Psoas muscle (tissue), 8 donors: Measurements from ENCODE around the gene SLC25A20. TPM values are rescaled to one million over a fixed set of nuclear protein-coding genes. Genes with fewer than 3 reads are reported as not detected.

Experiments used
- ATAC-seq, 4 donors: fragments of 200-7000 bp; cut with Tn5 transposase; one replicate each; pipeline ENCODE4 v1.9.1; 2020; ENCODE audit warnings: moderate library complexity in 3 of 4, mild to moderate bottlenecking in 2 of 4
- DNase-seq, 2 donors: peaks; one replicate each; pipeline ENCODE4 v3.0.0-alpha.2; 2020
- H3K27ac ChIP-seq: fragments of 200-600 bp; one replicate; pipeline ENCODE4 v1.8.0; 2022
- H3K27me3 ChIP-seq, 3 donors: fragments of 200-600 bp in 1 of 3; one replicate each; pipeline versions ENCODE4 v1.6.1 to v1.8.0; 2013 to 2022; ENCODE audit warnings: low read length in 2 of 3, mild to moderate bottlenecking in 2 of 3, moderate library complexity in 1 of 3; ENCODE audit not compliant: insufficient read depth in 3 of 3
- H3K36me3 ChIP-seq, 2 donors: fragments of 200-600 bp in 1 of 2; one replicate each; pipeline versions ENCODE4 v1.6.1 to v1.8.0; 2013 to 2022; ENCODE audit warnings: low read depth in 1 of 2, mild to moderate bottlenecking in 1 of 2, moderate library complexity in 1 of 2; ENCODE audit not compliant: insufficient read depth in 1 of 2
- H3K4me1 ChIP-seq: fragments of 200-600 bp; one replicate; pipeline ENCODE4 v1.8.0; 2022
- H3K4me3 ChIP-seq: fragments of 200-600 bp; one replicate; pipeline ENCODE4 v1.8.0; 2022; ENCODE audit warnings: mild to moderate bottlenecking
- H3K9me3 ChIP-seq: fragments of 200-600 bp; one replicate; pipeline ENCODE4 v1.8.0; 2022
- CTCF ChIP-seq: fragments of 200-600 bp; IDR thresholded peaks from one replicate; pipeline ENCODE4 v1.8.0; 2022; ENCODE audit warnings: antibody characterized with exemption
- WGBS, 3 donors: extraction: QIAGEN DNeasy Blood & Tissue Kit; methylation state at CpG; one replicate each; pipeline versions ENCODE4 v1.1.6 to v1.1.7; 2013; 5-methylcytosine and 5-hydroxymethylcytosine counted together
- intact Hi-C, 2 donors: fragments of 100-400 bp; cut with DNase I; formaldehyde crosslinking; loops; one replicate each; pipeline versions ENCODE4 v1.11.0 to v1.14.2; 2022
- long read RNA-seq, 2 donors: library from polyadenylated mRNA; unstranded; transcript quantifications; one replicate each; pipeline ENCODE4 v2.0.0, GENCODE V29; 2021
- polyA plus RNA-seq, 3 donors: library from polyadenylated mRNA; stranded (reverse); fragments of 200-250 nt; gene quantifications; one replicate each; pipeline ENCODE4 v1.2.3, GENCODE V29; 2013
- total RNA-seq, 4 donors: library from RNA; stranded (reverse); fragmentation: NEBNext Ultra II Directional in 2 of 4; extraction: Animal tissue kit (Norgen Biotek cat#: 25700) in 2 of 4; gene quantifications; one replicate each; pipeline versions ENCODE4 v1.2.1 to v1.2.4, GENCODE V29; 2021 to 2023
- donor health status: healthy with polysubstance abuse.
- donor health status: DM: no; HTN: no; CAD: no; lungs with moderate emphysema.
- donor health status: Bipolar disorder and iron deficiency.
- donor health status: healthy.
- donor health status: DM: yes; HTN: yes; CAD: no.
- donor health status: DM: no; HTN: no; CAD: no.
- donor health status: DM: no; HTN: no; CAD: no.
- donor health status: DM: yes; HTN: yes; CAD: no.

SLC25A20 gene, protein sequence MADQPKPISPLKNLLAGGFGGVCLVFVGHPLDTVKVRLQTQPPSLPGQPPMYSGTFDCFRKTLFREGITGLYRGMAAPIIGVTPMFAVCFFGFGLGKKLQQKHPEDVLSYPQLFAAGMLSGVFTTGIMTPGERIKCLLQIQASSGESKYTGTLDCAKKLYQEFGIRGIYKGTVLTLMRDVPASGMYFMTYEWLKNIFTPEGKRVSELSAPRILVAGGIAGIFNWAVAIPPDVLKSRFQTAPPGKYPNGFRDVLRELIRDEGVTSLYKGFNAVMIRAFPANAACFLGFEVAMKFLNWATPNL
- total RNA-seq (10 to 100 TPM; 47.6 to 59.4 (median 50.5) TPM), polyA plus RNA-seq (10 to 100 TPM; 31.3 to 94.8 (median 48.5) TPM)
- long read RNA-seq, donor 1, transcript SLC25A20-201 (9 exons, 1,879 nt): major isoform, 66 of 73 reads
- long read RNA-seq, donor 1, partial matches to known transcripts: 2 of 73 reads
- long read RNA-seq, donor 1, other reads (novel, unspliced or antisense): 5 of 73 reads
- long read RNA-seq, donor 2, transcript SLC25A20-201 (9 exons, 1,879 nt): major isoform, 123 of 129 reads
- long read RNA-seq, donor 2, partial matches to known transcripts: 0 of 129 reads
- long read RNA-seq, donor 2, other reads (novel, unspliced or antisense): 6 of 129 reads

- 3% methylated on average over 47 to 54 of the region's 54 CpGs for WGBS, 3 donors
- TF ChIP-seq CTCF: no peak
- no peaks in the 10 kb centered on the region for H3K36me3 ChIP-seq
- intact Hi-C loops: loop anchor here in 1 of 2 donors (5.0 kb wide), 1 partner anchor 51 kb away; the partner anchor contains the start of gene PRKAR2A
- H3K27ac ChIP-seq: peak within 1 kb of the TSS; percentile 83
- H3K4me3 ChIP-seq: peak within 1 kb of the TSS; percentile 78
- peaks cover 12% of the 10 kb centered on the region for H3K4me1 ChIP-seq
- no peaks in the 10 kb centered on the region for H3K27me3 ChIP-seq
- peak; percentile 98 to 99 (median 98) for ATAC-seq
- H3K9me3 ChIP-seq: no peaks in the 10 kb centered on the region
- DNase-seq: peak; percentile 95 to 97
Measured at GRCh38 chr3:48898383-48899234, at the start of gene SLC25A20. Gene SLC25A20 (minus strand): TSS chr3:48898882. CDS start chr3:48898794, 88 bp downstream.

DNA sequence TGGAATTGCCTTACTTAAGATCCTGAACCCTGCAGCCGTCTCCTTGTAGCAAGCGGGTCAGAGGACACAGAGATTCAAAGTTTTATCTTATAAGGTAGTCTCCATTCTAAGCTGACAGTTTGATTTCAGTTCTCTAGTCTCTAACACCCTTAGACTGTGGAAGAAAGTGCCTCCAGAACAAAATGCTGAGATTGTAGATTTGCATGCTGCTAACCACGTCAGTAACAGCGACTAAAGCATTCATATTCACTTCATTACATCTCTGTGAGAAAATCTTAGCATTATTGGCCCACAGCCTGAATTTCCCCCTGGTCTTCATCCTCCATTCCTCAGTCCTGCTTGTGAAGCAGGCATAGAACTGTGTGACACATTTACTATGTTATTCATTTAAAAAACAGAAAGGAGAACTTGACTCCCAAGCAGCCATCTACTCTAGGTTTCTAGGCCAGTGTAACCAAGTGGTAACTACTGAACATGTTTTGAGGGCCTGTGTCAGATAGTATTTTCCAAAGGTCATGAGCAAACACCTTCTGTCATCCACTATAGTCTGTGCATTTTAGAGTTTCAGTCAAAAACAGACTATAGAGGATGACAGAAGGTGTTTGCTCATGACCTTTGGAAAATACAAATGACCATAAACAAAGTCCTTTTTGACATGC, 47.3 kb upstream of the SLC25A20 start:
- WGBS, 3 donors: 56 to 79% (median 56%) methylated on average over 4 of the region's 4 CpGs
- H3K27ac ChIP-seq: peak overlapping the region; percentile 54
- peaks cover 56% of the 10 kb centered on the region for H3K4me1 ChIP-seq

DNA sequence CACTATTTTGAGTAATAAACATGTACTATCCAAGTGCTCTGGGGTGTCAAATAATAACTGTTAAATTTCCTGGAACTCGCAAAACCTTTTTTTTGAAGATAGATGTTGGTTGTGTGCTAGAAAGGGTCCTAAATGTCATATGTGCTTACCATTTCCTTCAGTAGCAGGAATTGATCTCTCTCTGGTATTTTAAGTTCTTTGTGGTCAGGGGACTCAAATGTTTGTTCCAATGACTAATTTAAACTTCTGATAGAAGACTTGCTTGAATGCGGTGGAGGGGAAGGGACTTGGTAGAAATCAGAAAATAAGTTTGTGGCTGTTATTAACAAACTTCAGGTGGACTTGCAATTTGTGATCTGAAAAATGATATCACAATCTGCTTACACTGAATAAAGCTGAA, 46.8 kb upstream of the SLC25A20 start:
- Histone ChIP-seq H3K9me3 (no peaks in the 10 kb centered on the region), H3K4me3 (no peak overlapping the region), H3K4me1 (peaks cover 53% of the 10 kb centered on the region), H3K36me3 (peaks cover 0 to 9% of the 10 kb centered on the region in 2 donors), H3K27ac (peak overlapping the region; percentile 54), H3K27me3 (no peaks in the 10 kb centered on the region)
- ATAC-seq: no peak
- no peak for DNase-seq
- intact Hi-C loops: no loop called here
- WGBS, 3 donors: 65 to 90% (median 80%) methylated on average over 2 of the region's 2 CpGs
- TF ChIP-seq CTCF: no peak

More for the DNA sequence above, 47.3 kb upstream of the SLC25A20 start:
- no peak overlapping the region for H3K4me3 ChIP-seq
- no peak for TF ChIP-seq CTCF
- H3K27me3 ChIP-seq: no peaks in the 10 kb centered on the region
- no peaks in the 10 kb centered on the region for H3K9me3 ChIP-seq
- H3K36me3 ChIP-seq: peaks cover 0 to 9% of the 10 kb centered on the region in 2 donors
- no peak for DNase-seq
- ATAC-seq: no peak
- intact Hi-C loops: no loop called here

GRCh38 chr3:48938689-48939088, 40.0 kb upstream of the SLC25A20 start:
- intact Hi-C loops: no loop called here
- 95 to 100% (median 96%) methylated on average over 3 of the region's 3 CpGs for WGBS, 3 donors

More at GRCh38 chr3:48938689-48939088, 40.0 kb upstream of the SLC25A20 start:
- ATAC-seq: no peak
- Histone ChIP-seq H3K27me3 (no peaks in the 10 kb centered on the region), H3K36me3 (peaks cover 0 to 23% of the 10 kb centered on the region in 2 donors), H3K4me3 (no peak overlapping the region), H3K27ac (no peak overlapping the region), H3K9me3 (no peaks in the 10 kb centered on the region), H3K4me1 (peaks cover 44% of the 10 kb centered on the region)
- no peak for TF ChIP-seq CTCF
- no peak for DNase-seq
